Heart left ventricle (tissue), 16 donors: ENCODE measurements around the gene PPP1R7. TPM values are rescaled to one million over a fixed set of nuclear protein-coding genes. Genes with fewer than 3 reads are reported as not detected.

Experiments
- ATAC-seq, 4 donors: fragments of 200-7000 bp; cut with Tn5 transposase; one replicate each; pipeline ENCODE4 v1.9.1; 2020 to 2022; ENCODE audit warnings: moderate library complexity in 4 of 4, mild to moderate bottlenecking in 3 of 4, moderate number of reproducible peaks in 1 of 4
- DNase-seq, 5 donors: peaks; one replicate each; pipeline ENCODE4 v3.0.0-alpha.2; 2020
- H3K27ac ChIP-seq, 12 donors: fragments of 200-600 bp; sonication (generic) in 4 of 12; one replicate each; pipeline versions ENCODE4 v1.5.0 to v1.8.0; 2016 to 2022; ENCODE audit warnings: mild to moderate bottlenecking in 2 of 12
- H3K27me3 ChIP-seq, 9 donors: fragments of 200-600 bp; sonication (generic) in 2 of 9; one replicate each; pipeline versions ENCODE4 v1.5.1 to v1.8.0; 2016 to 2022; ENCODE audit warnings: mild to moderate bottlenecking in 3 of 9
- H3K36me3 ChIP-seq, 9 donors: fragments of 200-600 bp; sonication (generic) in 2 of 9; one replicate each; pipeline versions ENCODE4 v1.5.0 to v1.8.0; 2018 to 2022; ENCODE audit warnings: mild to moderate bottlenecking in 2 of 9
- H3K4me1 ChIP-seq, 12 donors: fragments of 200-600 bp; sonication (generic) in 4 of 12; one replicate each; pipeline versions ENCODE4 v1.5.0 to v1.8.0; 2016 to 2022; ENCODE audit warnings: mild to moderate bottlenecking in 3 of 12
- H3K4me3 ChIP-seq, 12 donors: fragments of 200-600 bp; sonication (generic) in 4 of 12; one replicate each; pipeline versions ENCODE4 v1.5.0 to v1.8.0; 2017 to 2022; ENCODE audit warnings: mild to moderate bottlenecking in 9 of 12, moderate library complexity in 4 of 12
- H3K9me3 ChIP-seq, 12 donors: fragments of 200-600 bp; sonication (generic) in 4 of 12; one replicate each; pipeline versions ENCODE4 v1.5.0 to v1.8.0; 2016 to 2022; ENCODE audit warnings: mild to moderate bottlenecking in 1 of 12
- CTCF ChIP-seq, 12 donors: fragments of 200-600 bp; sonication (generic) in 4 of 12; IDR thresholded peaks; one replicate each; pipeline versions ENCODE4 v1.5.0 to v1.8.0; 2018 to 2022; ENCODE audit warnings: antibody characterized with exemption in 12 of 12, mild to moderate bottlenecking in 5 of 12
- POLR2A ChIP-seq, 2 donors: fragments of 450-650 bp; IDR thresholded peaks; one replicate each; pipeline ENCODE4 v1.6.1; 2017; ENCODE audit warnings: antibody characterized with exemption in 2 of 2, mild to moderate bottlenecking in 2 of 2, moderate library complexity in 2 of 2
- WGBS, 4 donors: extraction: QIAGEN DNeasy Blood & Tissue Kit in 2 of 4; methylation state at CpG; one replicate each; pipeline versions ENCODE4 v1.1.5 to v1.1.7; 2013 to 2018; 5-methylcytosine and 5-hydroxymethylcytosine counted together
- intact Hi-C, 10 donors: fragments of 100-400 bp; cut with DNase I; formaldehyde crosslinking; loops; one replicate each; pipeline versions ENCODE4 v1.11.1 to v1.14.2; 2022
- polyA plus RNA-seq, 2 donors: library from polyadenylated mRNA; stranded (reverse); fragments of 200-250 nt; gene quantifications; one replicate each; pipeline ENCODE4 v1.2.3, GENCODE V29; 2013
- total RNA-seq, 9 donors: library from RNA; depleted of rRNA in 2 of 9; stranded (reverse); fragments of >200 nt in 2 of 9; fragmentation: NEBNext Ultra II Directional in 3 of 9; extraction: Animal tissue kit (Norgen Biotek cat#: 25700) in 3 of 9; gene quantifications; one replicate each; pipeline versions ENCODE4 v1.1.0 to v1.2.4, GENCODE V29; 2016 to 2023
- donor health status: ischemic (EF 13 %, LVEDD 7.1; RV severe dilation, severe dysfunction).
- donor health status: healthy with polysubstance abuse.
- donor health status: DM: no; HTN: yes; CAD: no.
- donor health status: DM: no; HTN: no; CAD: no.
- donor health status: ischemic (EF 25% LVEDD 6.9; RV normal size, moderate dysfunction).
- donor health status: ischemic (EF 25% LVEDD 5.7; RV mildly dilated, moderate dysfunction).
- donor health status: healthy.
- donor health status: DM: yes; HTN: yes; CAD: no.
- donor health status: ischemic (EF 35%, LVEDD 5.7; RV mildly dilated, moderate dysfunction).
- donor health status: nonischemic (EF 11% LVEDD 7.7; RV severe dilation, severe dysfunction).
- donor health status: DM: yes; HTN: yes; CAD: no.
- donor health status: PGD.
- donor health status: ischemic (EF 29% LVEDD 5.4; RV normal size, mild dysfunction).
- donor health status: nonischemic (EF 23%, LVEDD 6.1; RV moderate dilation, normal function).

The PPP1R7 gene
- total and polyA plus RNA-seq, 11 donors, result 66.7 to 110 (median 79.8) TPM

DNA sequence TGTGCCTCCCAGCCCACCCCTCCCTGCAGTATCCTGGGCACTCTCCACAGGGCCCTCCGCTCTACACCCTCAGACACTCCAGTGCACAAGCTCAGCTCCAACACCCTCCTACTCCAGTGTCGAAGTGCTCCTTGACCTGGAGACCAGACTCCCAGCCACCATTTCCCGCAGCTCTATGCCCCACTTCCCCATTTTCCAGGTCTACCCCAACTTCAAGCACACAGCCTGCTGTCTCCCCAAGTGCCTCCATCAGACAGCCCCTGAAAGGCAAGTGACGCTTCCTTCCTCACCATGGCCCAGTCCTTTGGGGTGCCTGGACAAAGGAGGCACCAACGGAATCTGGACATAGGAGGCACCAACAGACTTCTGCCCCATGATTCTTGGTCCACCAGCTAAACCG is 8.2 kb upstream of the PPP1R7 start:
- Histone ChIP-seq H3K9me3 (no peaks in the 10 kb centered on the region), H3K4me1 (no peaks in the 10 kb centered on the region), H3K27me3 (no peaks in the 10 kb centered on the region), H3K36me3 (peaks cover 0 to 9% (median 0%) of the 10 kb centered on the region in 9 donors), H3K27ac (no peak overlapping the region), H3K4me3 (no peak overlapping the region)
- 95 to 98% (median 96%) methylated on average over 6 of the region's 6 CpGs for WGBS, 4 donors
- intact Hi-C loops, result no loop called here
- DNase-seq (no peak), ATAC-seq (no peak)
- no peak for TF ChIP-seq CTCF (IDR thresholded peaks at IDR 0.05)
- TF ChIP-seq POLR2A (IDR thresholded peaks at IDR 0.05), result no peak

DNA sequence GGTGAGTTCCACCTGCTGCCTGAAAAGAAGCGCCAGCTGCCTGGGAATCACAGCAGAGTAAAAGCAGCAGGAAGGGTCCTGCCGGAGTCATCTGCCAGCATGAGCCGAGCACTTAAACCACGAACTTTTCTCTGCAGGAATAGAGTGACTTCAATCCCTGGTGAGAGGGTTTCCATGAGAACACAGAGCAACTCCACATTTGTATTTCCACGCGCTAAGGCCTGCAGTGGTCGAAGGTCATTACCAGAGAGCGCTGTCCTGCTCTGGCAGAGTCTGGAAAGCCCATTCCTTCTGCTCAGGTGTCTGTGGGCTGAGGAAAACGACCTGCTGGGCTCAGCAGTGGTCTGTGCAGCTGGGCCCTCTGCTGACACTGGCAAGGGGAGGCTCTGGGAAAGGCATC is 7.7 kb upstream of the PPP1R7 start:
- TF ChIP-seq CTCF (IDR thresholded peaks at IDR 0.05), result no peak
- no peak for TF ChIP-seq POLR2A (IDR thresholded peaks at IDR 0.05)

GRCh38 chr2:241146286-241146685 is 4.0 kb upstream of the PPP1R7 start:
- H3K36me3 ChIP-seq, result no peaks in the 10 kb centered on the region
- no peaks in the 10 kb centered on the region for H3K9me3 ChIP-seq
- TF ChIP-seq POLR2A (IDR thresholded peaks at IDR 0.05), result no peak
- peaks cover 0 to 22% (median 10%) of the 10 kb centered on the region in 12 donors for H3K4me1 ChIP-seq
- H3K27me3 ChIP-seq, result no peaks in the 10 kb centered on the region
- intact Hi-C loops, result loop anchor here in 2 of 10 donors (5.0 kb wide), 1 partner anchor 39 kb away; no protein-coding TSS in a partner anchor
- no peak overlapping the region for H3K27ac ChIP-seq
- DNase-seq, result no peak
- no peak for ATAC-seq
- no peak overlapping the region for H3K4me3 ChIP-seq
- 78 to 91% (median 80%) methylated on average over 4 of the region's 4 CpGs for WGBS, 4 donors

More for the DNA sequence above, 7.7 kb upstream of the PPP1R7 start:
- H3K9me3 ChIP-seq, result no peaks in the 10 kb centered on the region
- ATAC-seq, result no peak
- peaks cover 0 to 8% (median 0%) of the 10 kb centered on the region in 9 donors for H3K36me3 ChIP-seq
- 90 to 94% (median 92%) methylated on average over 9 of the region's 9 CpGs for WGBS, 4 donors
- no peaks in the 10 kb centered on the region for H3K27me3 ChIP-seq
- intact Hi-C loops, result no loop called here
- H3K4me1 ChIP-seq, result no peaks in the 10 kb centered on the region
- H3K4me3 ChIP-seq, result no peak overlapping the region
- no peak for DNase-seq
- no peak overlapping the region for H3K27ac ChIP-seq

GRCh38 chr2:241147336-241147735 is 2.9 kb upstream of the PPP1R7 start:
- intact Hi-C loops, result loop anchor here in 2 of 10 donors (5.0 kb wide), 1 partner anchor 40 kb away; no protein-coding TSS in a partner anchor

More at GRCh38 chr2:241147336-241147735, 2.9 kb upstream of the PPP1R7 start:
- TF ChIP-seq POLR2A (IDR thresholded peaks at IDR 0.05) (no peak), CTCF (IDR thresholded peaks at IDR 0.05) (no peak)
- no peaks in the 10 kb centered on the region for H3K27me3 ChIP-seq
- no peak for DNase-seq
- H3K27ac ChIP-seq, result no peak overlapping the region
- H3K4me3 ChIP-seq, result no peak overlapping the region
- H3K4me1 ChIP-seq, result peaks cover 0 to 23% (median 15%) of the 10 kb centered on the region in 12 donors
- H3K9me3 ChIP-seq, result no peaks in the 10 kb centered on the region
- no peak for ATAC-seq
- WGBS, 4 donors, result 95 to 100% (median 97%) methylated on average over 3 of the region's 3 CpGs
- H3K36me3 ChIP-seq, result no peaks in the 10 kb centered on the region
